Fibroblast of villous mesenchyme (primary cell): ENCODE measurements around the gene BRINP3. TPM values are rescaled to one million over a fixed set of nuclear protein-coding genes. Genes with fewer than 3 reads are reported as not detected.
A peak's percentile ranks its signal among the peaks of the same experiment; 100 is the strongest.

Source experiments
- DNase-seq: peaks from one replicate; pipeline ENCODE4 v3.0.0-alpha.2; 2010; ENCODE audit warnings: low read depth
- H3K4me3 ChIP-seq: 2 replicates; pipeline ENCODE4 v1.5.1; 2011; ENCODE audit warnings: low read depth, mild to moderate bottlenecking, low read length
- total RNA-seq: library from RNA; depleted of rRNA; stranded (reverse); fragments of >200 nt; gene quantifications from 2 replicates; pipeline ENCODE4 v1.2.3, GENCODE V29; 2012
- TF ChIP-seq, protein P1 (sequence below): IDR thresholded peaks from 2 replicates; pipeline ENCODE4 v1.5.1; 2012; ENCODE audit warnings: low read depth, mild to moderate bottlenecking, low read length; ENCODE audit not compliant: insufficient read depth

The BRINP3 gene
- total RNA-seq, 1 donor = not detected

DNA sequence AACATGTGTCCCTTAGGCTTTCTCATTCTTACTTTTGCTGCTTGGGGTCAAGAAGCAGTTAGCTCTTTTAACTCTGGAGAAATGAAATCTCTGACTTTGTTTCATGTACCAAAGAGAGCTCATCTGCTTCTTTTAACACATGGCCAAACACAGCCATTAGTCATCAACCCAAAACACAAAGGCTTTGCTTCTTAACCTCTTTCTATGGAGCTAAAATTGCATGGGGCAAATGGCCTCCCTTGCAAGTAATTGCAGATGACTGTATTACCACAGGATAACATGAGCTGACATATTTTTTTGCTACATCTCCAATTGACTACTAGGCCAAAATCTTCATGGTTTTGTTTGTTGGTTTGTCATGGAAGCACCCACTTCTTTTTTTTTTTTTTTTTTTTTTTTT is 300.9 kb downstream of the BRINP3 start:
- TF ChIP-seq, protein P1, sequence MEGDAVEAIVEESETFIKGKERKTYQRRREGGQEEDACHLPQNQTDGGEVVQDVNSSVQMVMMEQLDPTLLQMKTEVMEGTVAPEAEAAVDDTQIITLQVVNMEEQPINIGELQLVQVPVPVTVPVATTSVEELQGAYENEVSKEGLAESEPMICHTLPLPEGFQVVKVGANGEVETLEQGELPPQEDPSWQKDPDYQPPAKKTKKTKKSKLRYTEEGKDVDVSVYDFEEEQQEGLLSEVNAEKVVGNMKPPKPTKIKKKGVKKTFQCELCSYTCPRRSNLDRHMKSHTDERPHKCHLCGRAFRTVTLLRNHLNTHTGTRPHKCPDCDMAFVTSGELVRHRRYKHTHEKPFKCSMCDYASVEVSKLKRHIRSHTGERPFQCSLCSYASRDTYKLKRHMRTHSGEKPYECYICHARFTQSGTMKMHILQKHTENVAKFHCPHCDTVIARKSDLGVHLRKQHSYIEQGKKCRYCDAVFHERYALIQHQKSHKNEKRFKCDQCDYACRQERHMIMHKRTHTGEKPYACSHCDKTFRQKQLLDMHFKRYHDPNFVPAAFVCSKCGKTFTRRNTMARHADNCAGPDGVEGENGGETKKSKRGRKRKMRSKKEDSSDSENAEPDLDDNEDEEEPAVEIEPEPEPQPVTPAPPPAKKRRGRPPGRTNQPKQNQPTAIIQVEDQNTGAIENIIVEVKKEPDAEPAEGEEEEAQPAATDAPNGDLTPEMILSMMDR = no peak
- no peak overlapping the region for H3K4me3 ChIP-seq
- DNase-seq = no peak

DNA sequence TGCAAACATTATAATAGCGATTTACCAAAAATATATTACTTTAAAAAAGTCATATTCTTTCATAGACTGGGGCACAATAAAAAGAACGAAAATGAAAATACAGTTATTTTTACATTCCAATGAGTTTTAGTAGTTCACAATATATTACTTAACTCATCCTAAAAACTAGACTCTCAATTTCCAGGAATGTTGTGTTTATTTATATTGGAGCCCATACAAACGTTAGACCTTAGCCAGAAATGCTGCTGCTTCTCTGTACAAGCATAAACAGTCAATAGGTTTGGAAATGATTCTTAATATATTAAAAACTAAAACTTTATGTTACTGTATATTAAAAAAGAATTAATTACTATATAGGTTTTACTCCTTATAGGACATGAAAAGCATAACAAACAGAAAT is 302.3 kb downstream of the BRINP3 start:
- no peak overlapping the region for H3K4me3 ChIP-seq
- TF ChIP-seq, protein P1 = no peak
- DNase-seq = peak; percentile 4

DNA sequence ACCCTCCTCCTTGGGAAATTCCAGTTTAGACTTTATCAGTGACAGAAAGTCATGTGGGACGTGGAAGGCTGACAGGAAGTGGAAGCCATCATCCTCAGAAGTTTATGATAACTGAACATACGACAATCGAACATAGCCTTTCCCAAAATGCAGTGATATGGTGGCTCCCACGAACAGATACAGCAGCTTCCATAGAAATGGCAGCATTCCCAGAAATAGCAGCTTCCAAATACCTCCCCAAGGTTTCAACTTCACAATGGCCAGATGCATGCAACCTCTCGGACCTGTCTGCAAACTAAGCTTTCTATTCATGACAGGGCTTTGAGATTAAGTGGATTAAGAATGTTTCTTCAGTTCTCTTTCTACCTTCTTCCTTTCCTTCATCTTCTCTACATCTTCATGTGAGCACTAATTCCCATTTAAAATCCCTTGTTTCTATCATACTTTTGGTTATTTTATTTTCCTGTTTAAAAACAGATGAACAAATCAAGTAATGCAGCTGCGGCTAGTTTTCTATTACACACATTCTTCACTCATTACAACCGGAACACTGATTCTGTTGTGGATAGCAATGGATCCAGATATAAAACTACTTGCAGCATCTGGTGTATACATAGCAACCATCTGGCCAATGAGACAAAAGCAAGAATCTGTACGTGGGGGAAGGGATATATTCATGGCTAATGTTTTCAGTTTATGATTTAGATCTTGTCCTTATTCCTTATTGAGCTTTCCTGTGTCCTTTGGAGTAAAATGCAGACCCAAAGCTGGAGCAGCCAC is 304.8 kb downstream of the BRINP3 start:
- DNase-seq = no peak
- H3K4me3 ChIP-seq = no peak overlapping the region
- TF ChIP-seq, protein P1 = no peak

DNA sequence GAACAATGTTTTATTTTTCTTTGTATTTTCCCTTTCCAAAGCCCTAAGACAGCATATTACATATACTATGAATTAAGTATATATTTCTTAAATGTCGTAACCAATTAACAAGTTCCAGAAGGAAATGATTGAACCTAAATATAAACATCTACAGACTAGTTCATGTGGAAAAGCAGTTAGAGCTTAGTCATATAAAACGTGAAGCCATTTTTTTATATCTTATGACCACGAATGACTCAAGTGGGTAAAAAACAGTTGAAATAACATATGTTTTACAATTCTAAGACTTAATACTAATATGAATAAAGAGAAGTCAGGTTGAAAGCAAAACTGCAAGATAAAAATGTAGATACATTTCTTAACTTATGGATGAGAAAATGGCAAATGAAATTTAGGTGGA is 307.3 kb downstream of the BRINP3 start:
- H3K4me3 ChIP-seq = no peak overlapping the region
- TF ChIP-seq, protein P1 = no peak
- DNase-seq = peak; percentile 13

DNA sequence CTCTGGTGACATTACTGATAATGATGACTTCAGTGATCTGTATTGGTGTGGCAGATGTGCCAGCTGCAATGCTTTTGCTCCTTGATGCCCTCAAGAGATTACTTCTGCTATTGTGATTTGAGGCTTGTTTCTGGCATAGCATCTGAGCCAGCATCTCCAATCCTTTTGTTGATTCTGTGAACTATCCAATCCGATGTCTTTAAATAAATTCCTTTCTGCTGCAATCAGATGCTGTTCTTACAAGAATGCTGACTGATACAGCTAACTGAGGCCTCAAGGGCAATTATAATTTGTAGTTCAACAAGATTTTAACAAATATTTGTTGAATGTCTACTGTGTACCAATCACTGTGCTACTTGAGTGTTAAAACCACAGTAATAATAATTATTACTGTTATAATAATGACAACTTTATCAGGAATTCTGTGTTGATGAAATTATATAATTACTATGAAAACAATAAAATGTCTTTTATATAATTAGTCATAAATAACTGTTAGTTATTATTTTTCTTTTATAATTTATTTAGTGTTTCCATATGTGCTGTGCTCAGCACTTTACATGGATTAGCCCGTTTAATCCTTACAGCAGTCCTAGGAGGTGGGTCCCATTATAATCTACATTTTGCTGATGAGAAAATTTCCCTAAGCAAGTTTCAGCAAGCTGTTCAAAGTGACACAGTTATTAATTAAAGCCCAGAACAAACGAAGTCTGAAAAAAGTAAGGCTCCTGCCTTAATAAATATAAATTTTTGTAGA is 308.2 kb downstream of the BRINP3 start:
- TF ChIP-seq, protein P1 = no peak
- DNase-seq = no peak
- H3K4me3 ChIP-seq = no peak overlapping the region

DNA sequence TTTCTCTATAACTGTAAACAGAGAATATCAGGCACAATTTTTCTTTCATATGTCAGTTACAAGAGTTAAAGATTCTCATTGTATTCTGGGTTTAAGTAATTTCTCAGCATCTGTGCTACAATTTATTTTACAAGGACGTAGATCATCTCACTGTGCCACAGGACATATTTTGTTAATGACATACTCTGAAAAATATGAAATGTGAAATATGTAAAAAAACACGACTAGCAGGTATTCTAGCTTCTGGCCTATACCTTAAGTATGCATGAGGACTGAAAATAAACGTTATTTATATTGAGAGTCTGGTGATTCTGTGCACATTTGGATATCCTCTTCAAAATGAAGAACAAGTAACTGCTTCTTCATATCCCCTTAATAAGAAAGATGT is 308.8 kb downstream of the BRINP3 start:
- DNase-seq = no peak
- TF ChIP-seq, protein P1 = no peak
- no peak overlapping the region for H3K4me3 ChIP-seq
